Measurements from ENCODE around the gene CCDC73.
A peak's percentile ranks its signal among the peaks of the same experiment; 100 is the strongest.
"Not testable (repeated sequence)": the region's sequence is repeated elsewhere in the genome, so short reads cannot be mapped to it uniquely, and the experiment has no call there.

The CCDC73 gene

DNA sequence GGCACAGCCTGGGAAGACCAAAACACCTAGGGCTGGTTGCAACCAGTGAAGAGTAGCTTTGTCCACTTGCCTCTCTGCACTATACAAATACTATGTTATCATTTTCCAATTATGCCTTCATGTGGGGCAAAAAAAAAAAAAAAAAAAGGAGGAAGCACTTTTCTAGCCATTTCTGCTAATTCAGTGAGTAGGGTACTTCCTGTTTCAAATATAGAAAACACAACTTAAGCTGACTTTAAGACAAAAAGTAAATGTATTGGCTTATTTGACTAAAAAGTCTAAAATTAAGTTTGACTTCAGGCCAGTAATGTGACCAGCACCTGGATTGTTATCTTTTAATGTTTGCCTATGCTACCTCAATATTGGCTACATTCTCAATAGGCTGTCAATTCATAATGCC is 15.3 kb downstream of the CCDC73 start:
- no peaks in the 10 kb centered on the region for H3K36me3 ChIP-seq (replicated peaks; ENCODE audit: low read depth, low read length)
- peak overlapping the region; percentile 34 for H3K4me2 ChIP-seq (ENCODE audit: low read length)
- H3K27me3 ChIP-seq (ENCODE audit: low read depth, low read length), result no peaks in the 10 kb centered on the region
- H3K9me3 ChIP-seq (ENCODE audit: insufficient read depth, low read length), result no peaks in the 10 kb centered on the region
- peaks cover 20% of the 10 kb centered on the region for H3K4me1 ChIP-seq (ENCODE audit: low read length)
- no peak overlapping the region for H3K4me3 ChIP-seq (ENCODE audit: low read length)
- TF ChIP-seq, protein P1, sequence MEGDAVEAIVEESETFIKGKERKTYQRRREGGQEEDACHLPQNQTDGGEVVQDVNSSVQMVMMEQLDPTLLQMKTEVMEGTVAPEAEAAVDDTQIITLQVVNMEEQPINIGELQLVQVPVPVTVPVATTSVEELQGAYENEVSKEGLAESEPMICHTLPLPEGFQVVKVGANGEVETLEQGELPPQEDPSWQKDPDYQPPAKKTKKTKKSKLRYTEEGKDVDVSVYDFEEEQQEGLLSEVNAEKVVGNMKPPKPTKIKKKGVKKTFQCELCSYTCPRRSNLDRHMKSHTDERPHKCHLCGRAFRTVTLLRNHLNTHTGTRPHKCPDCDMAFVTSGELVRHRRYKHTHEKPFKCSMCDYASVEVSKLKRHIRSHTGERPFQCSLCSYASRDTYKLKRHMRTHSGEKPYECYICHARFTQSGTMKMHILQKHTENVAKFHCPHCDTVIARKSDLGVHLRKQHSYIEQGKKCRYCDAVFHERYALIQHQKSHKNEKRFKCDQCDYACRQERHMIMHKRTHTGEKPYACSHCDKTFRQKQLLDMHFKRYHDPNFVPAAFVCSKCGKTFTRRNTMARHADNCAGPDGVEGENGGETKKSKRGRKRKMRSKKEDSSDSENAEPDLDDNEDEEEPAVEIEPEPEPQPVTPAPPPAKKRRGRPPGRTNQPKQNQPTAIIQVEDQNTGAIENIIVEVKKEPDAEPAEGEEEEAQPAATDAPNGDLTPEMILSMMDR (IDR thresholded peaks at IDR 0.05; ENCODE audit: low read depth, low read length), result no peak
- TF ChIP-seq EZH2phosphoT487 (IDR thresholded peaks at IDR 0.05; ENCODE audit: low read depth), result no peak
- no peak overlapping the region for H3K9ac ChIP-seq (ENCODE audit: low read length)
- H3K79me2 ChIP-seq (ENCODE audit: low read length), result no peaks in the 10 kb centered on the region
- H2AFZ ChIP-seq (ENCODE audit: low read depth, low read length), result peak overlapping the region; percentile 70
- no peaks in the 10 kb centered on the region for H4K20me1 ChIP-seq (ENCODE audit: insufficient read depth, low read length)
- 0 out of 2 replicates have a peak overlapping the region, but pooled peaks have one; percentile 13 for H3K27ac ChIP-seq (ENCODE audit: low read length)

DNA sequence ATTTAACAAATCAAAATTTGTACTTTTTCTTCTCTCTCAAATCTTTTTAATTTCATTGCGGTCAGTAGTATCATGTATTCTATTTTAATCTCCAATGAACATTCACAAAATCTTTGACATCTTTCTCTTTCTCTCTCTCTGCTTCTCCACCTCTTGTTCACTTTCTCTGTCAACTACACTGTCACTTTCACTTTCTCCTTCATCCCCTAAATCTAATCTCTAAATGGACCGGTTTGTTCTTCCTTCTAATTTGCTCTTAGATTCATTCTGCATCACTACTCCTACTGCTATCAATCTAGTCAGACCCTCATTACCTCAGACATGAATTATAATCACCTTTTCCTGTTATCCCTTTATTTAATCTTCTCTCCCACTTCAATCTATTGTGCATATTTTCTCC is 18.6 kb downstream of the CCDC73 start:
- Histone ChIP-seq H3K36me3 (replicated peaks; ENCODE audit: low read depth, low read length) (no peaks in the 10 kb centered on the region), H3K4me2 (ENCODE audit: low read length) (peak overlapping the region; percentile 47), H3K27ac (ENCODE audit: low read length) (no peak overlapping the region), H4K20me1 (ENCODE audit: insufficient read depth, low read length) (no peaks in the 10 kb centered on the region), H3K9me3 (ENCODE audit: insufficient read depth, low read length) (no peaks in the 10 kb centered on the region), H2AFZ (ENCODE audit: low read depth, low read length) (peak overlapping the region; percentile 60), H3K27me3 (ENCODE audit: low read depth, low read length) (no peaks in the 10 kb centered on the region), H3K9ac (ENCODE audit: low read length) (no peak overlapping the region), H3K4me1 (ENCODE audit: low read length) (peaks cover 27% of the 10 kb centered on the region), H3K79me2 (ENCODE audit: low read length) (no peaks in the 10 kb centered on the region), H3K4me3 (ENCODE audit: low read length) (peak overlapping the region; percentile 37)
- TF ChIP-seq, protein P1 (IDR thresholded peaks at IDR 0.05; ENCODE audit: low read depth, low read length), result no peak
- TF ChIP-seq EZH2phosphoT487 (IDR thresholded peaks at IDR 0.05; ENCODE audit: low read depth), result no peak

DNA sequence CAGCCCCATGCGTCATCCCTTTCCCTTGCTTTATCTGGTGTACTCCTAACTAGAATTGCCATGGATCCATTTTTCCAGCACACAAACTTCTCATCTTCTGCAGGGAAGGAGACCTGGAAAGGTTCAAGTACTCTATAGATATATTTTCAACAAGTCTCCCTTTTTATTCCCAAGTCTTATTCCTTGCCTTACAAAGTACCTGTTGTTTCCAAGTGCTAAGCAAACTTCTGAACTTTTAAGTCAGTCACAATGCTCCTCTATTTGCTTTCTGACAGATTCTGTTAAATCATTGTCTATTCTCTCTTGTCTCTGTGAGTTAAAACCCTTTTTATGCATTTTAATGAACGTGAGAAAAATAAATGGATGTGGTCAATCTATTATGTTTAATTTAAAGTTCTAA is 20.4 kb downstream of the CCDC73 start:
- H3K4me2 ChIP-seq (ENCODE audit: low read length), result no peak overlapping the region
- H3K79me2 ChIP-seq (ENCODE audit: low read length), result no peaks in the 10 kb centered on the region
- H2AFZ ChIP-seq (ENCODE audit: low read depth, low read length), result no peak overlapping the region
- no peak overlapping the region for H3K9ac ChIP-seq (ENCODE audit: low read length)
- H3K4me1 ChIP-seq (ENCODE audit: low read length), result peaks cover 21% of the 10 kb centered on the region
- H4K20me1 ChIP-seq (ENCODE audit: insufficient read depth, low read length), result no peaks in the 10 kb centered on the region
- H3K9me3 ChIP-seq (ENCODE audit: insufficient read depth, low read length), result no peaks in the 10 kb centered on the region
- no peak overlapping the region for H3K27ac ChIP-seq (ENCODE audit: low read length)
- no peak for TF ChIP-seq EZH2phosphoT487 (IDR thresholded peaks at IDR 0.05; ENCODE audit: low read depth)
- TF ChIP-seq, protein P1 (IDR thresholded peaks at IDR 0.05; ENCODE audit: low read depth, low read length), result no peak
- H3K27me3 ChIP-seq (ENCODE audit: low read depth, low read length), result no peaks in the 10 kb centered on the region
- H3K4me3 ChIP-seq (ENCODE audit: low read length), result no peak overlapping the region
- H3K36me3 ChIP-seq (replicated peaks; ENCODE audit: low read depth, low read length), result no peaks in the 10 kb centered on the region

DNA sequence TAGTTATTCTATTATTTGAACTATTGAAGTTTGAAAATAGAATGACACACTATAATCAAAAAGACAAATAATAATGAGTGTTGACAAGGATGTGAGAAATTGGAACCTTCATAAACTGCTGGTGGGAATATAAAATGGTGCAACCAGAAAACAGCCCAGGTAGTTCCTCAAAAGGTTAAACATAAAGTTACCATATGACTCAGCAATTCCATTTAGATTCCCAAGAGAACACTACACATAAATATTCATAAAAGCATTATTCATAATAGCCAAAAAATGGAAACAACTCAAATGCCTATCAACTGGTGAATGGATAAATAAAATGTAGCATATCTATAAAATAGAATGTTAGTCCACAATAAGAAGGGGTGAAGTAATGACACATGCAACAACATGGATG is 21.7 kb downstream of the CCDC73 start:
- no peak for TF ChIP-seq EZH2phosphoT487 (IDR thresholded peaks at IDR 0.05; ENCODE audit: low read depth)
- TF ChIP-seq, protein P1 (IDR thresholded peaks at IDR 0.05; ENCODE audit: low read depth, low read length), result no peak
- peaks cover 17% of the 10 kb centered on the region for H3K4me1 ChIP-seq (ENCODE audit: low read length)
- H4K20me1 ChIP-seq (ENCODE audit: insufficient read depth, low read length), result no peaks in the 10 kb centered on the region
- H3K79me2 ChIP-seq (ENCODE audit: low read length), result no peaks in the 10 kb centered on the region
- no peak overlapping the region for H3K9ac ChIP-seq (ENCODE audit: low read length)
- H3K27ac ChIP-seq (ENCODE audit: low read length), result no peak overlapping the region
- no peak overlapping the region for H3K4me2 ChIP-seq (ENCODE audit: low read length)
- no peak overlapping the region for H2AFZ ChIP-seq (ENCODE audit: low read depth, low read length)
- no peaks in the 10 kb centered on the region for H3K9me3 ChIP-seq (ENCODE audit: insufficient read depth, low read length)
- no peaks in the 10 kb centered on the region for H3K36me3 ChIP-seq (replicated peaks; ENCODE audit: low read depth, low read length)
- no peaks in the 10 kb centered on the region for H3K27me3 ChIP-seq (ENCODE audit: low read depth, low read length)
- no peak overlapping the region for H3K4me3 ChIP-seq (ENCODE audit: low read length)

DNA sequence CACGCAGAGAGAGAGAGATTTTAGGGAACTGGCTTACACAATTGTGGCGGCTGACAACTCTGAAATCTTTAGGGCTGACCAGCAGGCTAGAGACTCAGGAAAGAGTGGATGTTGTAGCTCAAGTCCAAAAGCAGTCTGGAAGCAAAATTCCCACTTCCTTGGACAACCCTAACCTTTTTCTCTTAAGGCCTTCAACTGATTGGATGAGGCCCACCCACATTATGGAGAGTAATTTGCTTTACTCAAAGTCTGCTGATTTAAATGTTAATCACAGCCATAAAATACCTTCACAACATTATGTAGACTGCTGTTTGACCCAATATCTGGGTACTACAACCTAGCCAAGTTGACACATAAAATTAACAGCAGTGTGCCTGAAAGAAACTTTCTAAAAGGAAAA is 32.7 kb downstream of the CCDC73 start:
- H3K36me3 ChIP-seq (replicated peaks; ENCODE audit: low read depth, low read length); H3K4me1 ChIP-seq (ENCODE audit: low read length); H3K27ac ChIP-seq (ENCODE audit: low read length); H3K79me2 ChIP-seq (ENCODE audit: low read length); H3K4me3 ChIP-seq (ENCODE audit: low read length); H3K4me2 ChIP-seq (ENCODE audit: low read length); H2AFZ ChIP-seq (ENCODE audit: low read depth, low read length); H3K9me3 ChIP-seq (ENCODE audit: insufficient read depth, low read length); H3K27me3 ChIP-seq (ENCODE audit: low read depth, low read length); H4K20me1 ChIP-seq (ENCODE audit: insufficient read depth, low read length); H3K9ac ChIP-seq (ENCODE audit: low read length): not testable (repeated sequence)
